ENCODE measurements around the gene MASP2.

DNA sequence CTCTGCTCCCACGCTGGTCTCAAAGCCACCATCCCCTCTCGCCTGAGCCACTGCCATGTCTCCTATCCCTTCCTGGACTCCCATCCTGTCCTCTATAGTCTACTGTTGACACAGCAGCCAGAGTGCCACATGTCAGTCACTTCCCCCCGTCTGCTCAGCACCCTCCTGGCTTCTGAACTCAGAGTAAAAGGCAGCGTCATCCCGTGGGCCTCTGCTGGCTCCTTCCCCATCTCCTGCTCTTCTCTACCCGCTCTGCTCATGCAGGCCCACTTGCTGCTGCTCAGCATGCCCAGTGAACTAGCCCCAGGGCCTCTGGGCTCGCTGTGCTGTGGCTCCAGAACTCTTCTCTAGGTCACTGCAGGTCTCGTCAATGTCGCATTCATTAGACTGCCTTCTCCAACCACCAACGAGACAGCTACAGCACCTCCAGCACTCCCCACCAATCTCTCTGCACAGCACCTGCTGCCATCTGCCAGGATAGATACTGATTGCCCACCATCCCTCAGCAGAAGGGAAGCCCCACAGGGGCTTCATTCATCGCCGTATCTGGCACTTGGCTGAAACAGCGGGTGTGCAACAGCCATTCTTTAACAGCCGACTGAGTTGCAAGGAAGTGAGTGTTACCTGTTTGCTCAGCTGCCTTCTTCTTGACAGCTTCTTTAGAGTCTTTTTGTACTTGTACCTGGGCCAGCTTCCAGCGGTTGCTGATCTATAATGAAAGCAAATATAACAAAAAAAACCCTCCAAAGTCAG is 24.6 kb upstream of the MASP2 start:
- TF ChIP-seq, protein P1, sequence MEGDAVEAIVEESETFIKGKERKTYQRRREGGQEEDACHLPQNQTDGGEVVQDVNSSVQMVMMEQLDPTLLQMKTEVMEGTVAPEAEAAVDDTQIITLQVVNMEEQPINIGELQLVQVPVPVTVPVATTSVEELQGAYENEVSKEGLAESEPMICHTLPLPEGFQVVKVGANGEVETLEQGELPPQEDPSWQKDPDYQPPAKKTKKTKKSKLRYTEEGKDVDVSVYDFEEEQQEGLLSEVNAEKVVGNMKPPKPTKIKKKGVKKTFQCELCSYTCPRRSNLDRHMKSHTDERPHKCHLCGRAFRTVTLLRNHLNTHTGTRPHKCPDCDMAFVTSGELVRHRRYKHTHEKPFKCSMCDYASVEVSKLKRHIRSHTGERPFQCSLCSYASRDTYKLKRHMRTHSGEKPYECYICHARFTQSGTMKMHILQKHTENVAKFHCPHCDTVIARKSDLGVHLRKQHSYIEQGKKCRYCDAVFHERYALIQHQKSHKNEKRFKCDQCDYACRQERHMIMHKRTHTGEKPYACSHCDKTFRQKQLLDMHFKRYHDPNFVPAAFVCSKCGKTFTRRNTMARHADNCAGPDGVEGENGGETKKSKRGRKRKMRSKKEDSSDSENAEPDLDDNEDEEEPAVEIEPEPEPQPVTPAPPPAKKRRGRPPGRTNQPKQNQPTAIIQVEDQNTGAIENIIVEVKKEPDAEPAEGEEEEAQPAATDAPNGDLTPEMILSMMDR (IDR thresholded peaks at IDR 0.05): no peak
- TF ChIP-seq POLR2A (IDR thresholded peaks at IDR 0.05): no peak
